Right forelimb (tissue), 1 donor: ENCODE measurements around the gene SYT15.
"Not testable (repeated sequence)": the region's sequence is repeated elsewhere in the genome, so short reads cannot be mapped to it uniquely, and the experiment has no call there.

Source experiments
- DNase-seq: peaks from one replicate; pipeline ENCODE4 v3.0.0-alpha.2; 2018

Gene SYT15

GRCh38 chr10:46578474-46579178 is at the start of gene SYT15:
TSS of gene SYT15 (plus strand) at chr10:46579128. CDS start at chr10:46579169, 41 bp downstream.
- DNase-seq = peak; percentile 39

DNA sequence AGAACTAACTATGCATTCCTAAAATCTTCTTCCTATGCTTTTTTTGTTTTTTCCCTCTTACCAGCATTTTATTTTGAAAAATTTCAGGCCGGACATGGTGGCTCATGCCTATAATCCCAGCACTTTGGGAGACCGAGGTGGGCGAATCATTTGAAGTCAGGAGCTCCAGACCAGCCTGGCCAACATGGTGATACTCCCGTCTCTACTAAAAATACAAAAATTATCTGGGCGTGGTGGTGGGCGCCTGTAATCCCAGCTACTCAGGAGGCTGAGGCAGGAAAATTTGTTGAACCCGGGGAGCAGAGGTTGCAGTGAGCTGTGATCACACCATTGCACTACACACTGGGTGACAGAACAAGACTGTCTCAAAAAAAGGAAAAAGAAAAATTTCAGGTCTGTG is 49.2 kb upstream of the SYT15 start:
- not testable (repeated sequence) for DNase-seq

DNA sequence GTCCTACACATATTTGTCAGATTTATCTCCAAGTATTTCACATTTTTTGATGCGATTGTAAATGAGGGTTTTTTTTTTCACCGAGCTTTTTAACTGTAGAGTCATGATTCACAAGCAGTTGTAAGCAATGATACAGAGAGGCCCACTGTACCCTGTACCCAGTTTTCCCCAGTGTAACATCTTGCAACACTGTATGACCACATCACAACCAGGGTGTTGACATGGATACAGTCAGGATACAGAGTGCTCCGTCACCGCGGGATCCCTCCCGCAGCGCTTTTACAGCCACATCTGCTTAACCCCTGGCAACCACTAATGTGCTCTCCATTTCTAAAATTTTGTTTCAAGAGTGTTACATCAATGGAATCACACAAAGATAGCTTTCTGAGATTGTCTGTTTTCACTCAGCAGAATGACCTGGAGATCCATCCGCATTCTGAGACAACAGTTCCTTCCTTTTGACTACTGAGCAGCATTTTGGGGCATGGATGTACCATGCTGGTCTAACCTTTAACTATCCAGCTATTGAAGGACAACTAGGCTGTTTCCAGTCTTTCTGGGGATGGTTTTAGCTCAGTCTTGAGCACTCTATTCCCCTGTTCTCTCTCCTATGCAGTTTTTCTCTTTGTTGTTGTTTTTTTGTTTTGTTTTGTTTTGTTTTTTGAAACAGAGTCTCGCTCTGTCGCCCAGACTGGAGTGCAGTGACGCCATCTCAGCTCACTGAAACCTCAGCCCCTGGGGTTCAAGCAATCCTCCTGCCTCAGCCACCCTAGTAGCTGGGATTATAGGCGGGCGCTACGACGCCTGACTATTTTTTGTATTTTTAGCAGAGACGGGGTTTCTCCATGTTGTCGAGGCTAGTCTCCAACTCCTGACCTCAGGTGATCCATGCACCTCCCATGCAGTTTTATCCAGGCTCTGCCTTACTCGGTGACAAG is 48.4 kb upstream of the SYT15 start:
- peak; percentile 73 for DNase-seq

- not testable (repeated sequence) for DNase-seq
Measured at GRCh38 chr10:46532256-46532655, 46.7 kb upstream of the SYT15 start.

DNA sequence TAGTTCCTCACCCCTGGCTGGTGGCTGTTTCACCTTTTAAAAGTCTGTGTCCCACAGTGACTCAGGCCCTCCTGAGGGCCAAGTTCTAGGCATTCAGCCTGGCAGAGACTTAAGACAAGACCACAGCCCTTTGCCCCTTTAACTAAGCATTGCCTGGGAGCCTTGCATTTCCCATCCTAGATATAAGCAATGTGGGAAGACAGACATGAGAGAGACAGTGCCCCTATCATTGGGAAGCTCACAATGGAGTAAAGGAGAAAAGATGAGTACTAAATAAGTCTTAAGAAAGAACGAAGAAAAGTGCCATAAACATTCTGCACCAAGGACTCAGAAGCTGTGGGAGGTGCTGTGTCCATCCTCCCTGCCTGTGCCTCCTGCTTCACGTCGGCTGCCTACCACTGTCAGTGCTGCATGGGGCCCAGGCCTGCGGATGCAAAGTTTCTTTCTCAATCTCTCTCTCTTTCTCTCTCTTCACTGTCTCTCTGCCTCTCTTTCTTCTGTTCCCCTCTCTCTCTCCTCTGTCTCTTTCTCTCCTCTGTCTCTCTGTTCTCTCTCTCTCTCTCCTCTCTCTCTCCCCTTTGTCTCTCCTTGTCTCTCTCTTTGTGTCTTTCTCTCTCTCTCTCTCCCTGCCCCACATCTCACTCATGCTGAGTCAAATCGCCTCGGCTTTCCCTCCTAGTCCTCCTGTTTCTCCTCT is 44.0 kb upstream of the SYT15 start:
- DNase-seq = no peak

DNA sequence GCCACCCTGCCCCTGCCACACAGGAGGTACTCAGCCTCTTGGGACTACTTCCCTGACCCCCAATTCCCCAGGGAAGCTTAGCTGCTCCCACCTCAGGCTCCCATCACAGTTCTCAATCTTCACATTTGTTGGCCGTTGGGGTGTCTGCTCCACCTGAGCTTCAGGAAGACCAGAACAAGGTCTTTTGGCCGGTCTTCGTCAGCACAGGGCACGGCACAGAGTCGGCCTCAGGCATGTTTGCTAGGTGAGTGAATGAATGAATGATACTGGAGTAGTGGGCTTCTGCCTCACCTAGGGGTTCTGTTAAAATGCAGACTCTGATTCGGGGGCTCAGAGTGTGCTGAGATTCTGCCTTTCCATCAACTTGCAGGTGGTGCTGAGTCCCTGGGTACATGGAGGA is 42.8 kb upstream of the SYT15 start:
- no peak for DNase-seq

DNA sequence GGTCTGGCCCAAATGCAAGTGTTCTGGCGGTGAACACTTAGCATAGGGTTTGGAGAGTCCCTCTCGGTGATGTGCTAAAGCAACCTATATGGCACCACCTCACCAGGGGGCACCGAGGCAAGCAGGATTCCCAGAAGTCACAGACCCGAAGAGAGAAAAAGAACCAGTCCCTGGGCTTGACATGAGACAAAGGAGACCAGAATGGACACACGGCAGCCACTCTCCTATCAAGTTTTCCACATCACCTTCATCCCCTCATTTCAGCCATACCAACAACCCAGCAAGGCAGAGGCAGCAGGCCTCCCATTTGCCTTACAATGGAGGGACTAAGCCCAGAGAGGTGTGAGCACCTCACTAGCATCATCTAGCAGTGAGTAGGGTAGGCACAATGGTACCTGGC is 42.1 kb upstream of the SYT15 start:
- no peak for DNase-seq

- no peak for DNase-seq
Measured at GRCh38 chr10:46537309-46537708, 41.6 kb upstream of the SYT15 start.

DNA sequence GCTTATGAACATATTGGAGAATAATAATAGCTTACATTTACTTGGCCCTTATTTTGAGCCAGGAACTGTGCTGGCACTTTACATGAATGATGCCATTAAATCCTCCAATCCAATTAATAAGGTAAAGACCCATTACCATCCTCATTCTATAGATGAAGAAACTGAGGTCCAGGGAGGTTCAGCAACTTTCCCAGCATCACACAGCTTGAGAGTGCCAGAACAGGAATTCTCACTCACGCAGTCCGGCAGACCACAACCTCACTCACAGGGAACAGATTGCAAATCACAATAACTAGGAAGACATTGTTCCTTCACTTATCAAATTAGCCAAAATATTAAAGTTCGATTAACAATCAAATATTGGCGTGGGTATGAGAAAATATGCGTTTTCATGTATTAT is 40.8 kb upstream of the SYT15 start:
- no peak for DNase-seq

DNA sequence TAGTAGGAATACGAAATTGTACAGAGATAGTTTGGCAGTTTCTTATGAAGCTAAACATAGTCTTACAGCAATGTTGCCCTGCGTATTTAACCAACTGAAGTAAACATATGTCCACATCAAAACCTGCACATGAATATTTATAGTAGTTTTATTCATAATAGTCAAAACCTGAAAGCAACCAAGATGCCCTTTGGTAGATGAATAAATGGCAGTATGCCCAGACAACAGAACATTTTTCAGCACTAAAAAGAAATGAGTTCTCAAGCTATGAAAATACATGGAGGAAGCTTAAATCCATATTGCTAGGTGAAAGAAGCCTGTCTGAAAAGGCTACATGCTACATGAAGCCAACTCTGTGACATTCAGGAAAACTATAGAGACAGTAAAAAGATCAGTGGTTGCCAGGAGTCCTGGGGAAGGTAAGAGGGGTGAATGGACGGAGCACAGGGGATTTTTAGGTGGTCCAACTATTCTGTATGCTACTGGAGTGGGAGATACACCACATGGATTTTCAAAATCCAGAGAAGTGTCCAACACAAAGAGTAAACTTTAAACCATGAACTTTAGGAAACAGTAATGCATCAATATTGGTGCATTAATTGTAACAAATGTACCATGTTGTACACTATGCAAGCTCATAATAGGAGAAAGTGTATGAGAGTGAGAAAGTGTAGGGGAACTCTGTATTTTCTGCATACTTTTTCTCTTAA is 40.1 kb upstream of the SYT15 start:
- DNase-seq = no peak

DNA sequence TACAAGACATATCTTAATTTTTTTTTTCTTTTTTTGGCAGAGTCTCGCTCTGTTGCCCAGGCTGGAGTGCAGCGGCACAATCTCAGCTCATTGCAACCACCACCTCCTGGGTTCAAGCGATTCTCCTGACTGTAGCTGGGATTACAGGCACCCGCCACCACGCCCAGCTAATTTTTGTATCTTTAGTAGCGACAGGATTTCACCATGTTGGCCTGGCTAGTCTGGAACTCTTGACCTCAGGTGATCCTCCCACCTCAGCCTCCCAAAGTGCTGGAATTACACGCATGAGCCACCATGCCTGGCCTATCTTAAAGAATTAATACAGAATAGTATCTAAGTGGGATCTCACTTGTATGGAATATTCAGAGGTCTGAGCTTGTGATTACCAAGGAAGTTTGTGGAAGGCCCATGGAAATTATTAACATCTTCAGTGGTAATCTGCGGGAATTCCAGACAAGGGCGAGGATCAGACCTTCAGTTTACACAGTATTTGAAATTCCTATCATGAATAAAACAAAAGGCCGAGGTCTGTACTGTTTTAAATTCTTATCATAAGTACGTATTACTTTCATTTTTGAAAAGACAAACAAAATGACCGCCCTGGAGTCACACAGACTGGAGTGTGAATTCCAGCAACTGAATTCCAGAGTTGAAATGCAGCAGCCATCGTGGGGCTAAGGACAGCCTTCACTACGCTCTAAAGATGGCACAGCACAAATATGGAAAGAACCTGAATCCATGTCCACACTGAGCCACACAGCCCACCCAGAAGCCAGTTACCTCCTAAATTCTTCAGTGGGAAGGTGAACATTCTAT is 39.1 kb upstream of the SYT15 start:
- no peak for DNase-seq

GRCh38 chr10:46540412-46541016 is 38.4 kb upstream of the SYT15 start:
- DNase-seq = no peak

DNA sequence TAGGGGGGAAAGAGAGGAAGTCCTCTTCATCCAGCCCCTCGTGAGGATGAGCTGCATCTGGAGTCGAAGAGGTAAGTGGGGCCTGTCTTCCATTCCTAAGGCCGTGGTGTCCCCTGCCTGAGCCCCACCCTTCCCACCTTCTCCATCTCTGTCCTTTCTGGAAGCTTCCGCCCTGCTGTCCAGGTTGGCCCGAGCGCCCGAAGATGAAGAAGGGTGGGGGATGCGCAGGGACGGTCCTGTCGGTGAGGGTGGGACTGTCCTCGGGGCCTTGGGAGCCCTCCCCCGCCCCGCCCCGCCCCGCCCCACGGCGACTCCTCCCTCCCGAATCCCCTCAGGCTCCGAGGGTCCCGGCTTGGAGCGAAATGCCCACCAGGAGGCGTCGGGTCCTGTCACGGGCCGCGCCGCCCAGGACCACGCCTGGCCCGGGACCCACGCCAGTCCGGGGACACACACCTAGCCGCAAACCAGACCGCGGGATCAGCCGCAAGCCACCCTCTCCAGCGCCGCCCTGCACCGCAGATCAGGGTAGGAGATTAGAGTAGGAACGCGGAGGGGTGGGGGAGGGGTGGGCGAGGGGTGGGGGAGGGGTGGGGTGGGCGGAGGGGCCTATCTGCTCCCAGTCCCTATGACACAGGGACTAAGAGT is 37.8 kb upstream of the SYT15 start:
- peak; percentile 74 for DNase-seq

DNA sequence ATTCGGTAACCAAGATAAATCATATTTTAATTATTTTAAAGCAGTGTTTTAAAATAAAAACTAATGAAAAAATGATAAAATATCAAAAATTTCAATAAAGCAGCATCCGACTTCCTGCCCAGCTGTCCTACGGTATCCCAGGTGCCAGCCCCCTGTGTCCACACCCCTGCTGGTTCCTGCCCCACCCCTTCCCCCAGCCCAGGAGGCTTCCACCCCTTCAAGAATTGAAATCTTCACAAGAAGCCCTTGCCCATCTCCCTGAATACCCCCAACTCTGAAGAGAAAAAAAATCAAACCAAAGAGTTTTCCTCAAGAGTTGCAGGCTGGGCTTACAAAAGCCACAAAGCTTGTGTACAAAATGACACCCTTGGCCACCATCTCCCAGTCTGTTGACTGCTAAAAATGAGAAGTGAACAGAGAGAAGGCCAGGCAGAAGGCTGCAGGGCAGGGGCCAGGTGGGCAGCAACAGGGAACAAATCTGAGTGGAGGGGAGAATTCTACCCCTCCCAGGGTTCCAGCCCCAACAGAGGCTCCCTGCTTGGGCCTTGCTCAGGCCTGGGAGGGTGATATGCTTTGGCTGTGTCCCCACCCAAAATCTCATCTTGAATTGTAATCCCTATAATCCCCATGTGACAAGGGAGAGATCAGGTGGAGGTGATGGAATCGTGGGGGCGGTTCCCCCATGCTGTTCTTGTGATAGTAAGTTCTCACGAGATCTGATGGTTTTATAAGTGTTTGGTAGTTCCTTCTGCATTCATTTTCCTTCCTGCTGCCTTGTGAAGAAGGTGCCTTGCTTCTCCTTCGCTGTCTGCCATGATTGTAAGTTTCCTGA is 37.0 kb upstream of the SYT15 start:
- no peak for DNase-seq

- DNase-seq = no peak
Measured at GRCh38 chr10:46542567-46543465, 36.1 kb upstream of the SYT15 start.

DNA sequence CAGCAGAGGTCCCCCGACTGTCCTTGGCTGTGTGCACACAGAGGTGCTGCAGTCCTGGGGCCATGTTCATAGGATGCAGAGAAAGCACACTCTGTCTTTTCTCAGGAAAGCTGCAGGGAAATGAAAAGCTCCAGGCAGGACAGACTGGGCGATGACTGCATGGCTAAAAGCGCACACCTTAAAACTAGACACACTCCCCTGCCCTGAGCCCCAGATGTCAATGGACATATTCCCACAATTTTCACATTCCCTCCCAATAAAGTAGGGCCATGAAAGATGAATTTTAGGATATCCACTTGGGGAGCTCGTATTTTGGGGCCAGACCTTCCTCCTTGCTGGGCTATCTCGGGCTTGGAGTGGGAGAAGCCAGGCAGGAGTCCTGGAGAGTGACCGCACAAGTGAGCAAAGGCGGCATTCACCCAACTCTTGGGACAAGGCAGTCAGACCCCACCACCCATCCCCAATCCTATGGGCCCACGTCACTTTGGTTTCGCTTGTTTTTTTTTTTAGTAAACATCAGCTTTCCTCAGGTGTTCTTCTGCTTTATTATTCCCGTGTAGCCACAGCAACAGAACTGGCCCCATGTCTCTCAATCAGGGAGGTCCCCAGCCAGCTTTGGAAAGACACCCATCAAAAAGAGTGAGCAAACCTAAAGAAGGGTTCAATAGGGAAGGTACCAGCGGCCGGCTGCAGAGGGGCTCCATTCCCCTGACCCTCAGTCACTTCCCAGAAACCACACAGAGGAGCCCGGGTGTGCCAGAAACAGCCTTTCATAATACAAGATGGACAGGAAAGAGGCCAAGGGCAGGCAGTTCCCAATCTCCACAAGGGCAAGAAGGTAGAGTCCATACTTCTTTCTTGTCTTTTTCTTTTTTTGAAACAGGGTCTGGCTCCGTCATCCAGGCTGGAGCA is 35.2 kb upstream of the SYT15 start:
- no peak for DNase-seq

GRCh38 chr10:46544989-46545791 is 33.7 kb upstream of the SYT15 start:
- DNase-seq = no peak
